Panc1 (cell line): ENCODE data around the gene HOXA4. TPM values are rescaled to one million over a fixed set of nuclear protein-coding genes. Genes with fewer than 3 reads are reported as not detected.

Experiments
- ATAC-seq: fragments of 200-7000 bp; cut with Tn5 transposase; 2 replicates; pipeline ENCODE4 v1.9.1; 2020; ENCODE audit warnings: mild to moderate bottlenecking, moderate library complexity
- BruUV-seq: library from RNA; stranded (reverse); fragments of 400-500 nt; replicated peaks from 2 replicates; lab custom pipeline; 2021; lab: Mats Ljungman, UMichigan
- CTCF ChIA-PET: fragments of 300-600 bp; sonication (Branson Sonifier 250); formaldehyde crosslinking; loops from one replicate; lab custom pipeline; 2022; ENCODE audit warnings: antibody characterized with exemption; lab: Charles Lee
- POLR2A ChIA-PET: fragments of 300-600 bp; sonication (Branson Sonifier 250); formaldehyde crosslinking; loops from one replicate; lab custom pipeline; 2022; ENCODE audit warnings: antibody characterized with exemption; lab: Charles Lee
- DNase-seq: peaks from one replicate; pipeline ENCODE4 v3.0.0-alpha.2; 2010; ENCODE audit warnings: low read depth, low spot score
- H3K27ac ChIP-seq: 2 replicates; pipeline ENCODE4 v1.5.1; 2011; ENCODE audit warnings: mild to moderate bottlenecking, low read length, inconsistent platforms
- H3K27me3 ChIP-seq: fragments of 200-500 bp; sonication (Bioruptor generic); 2 replicates; pipeline ENCODE4 v1.6.0; 2014; ENCODE audit warnings: low read length, inconsistent platforms; ENCODE audit not compliant: control insufficient read depth, insufficient read depth
- H3K36me3 ChIP-seq: fragments of 200-500 bp; sonication (Bioruptor generic); 2 replicates; pipeline ENCODE4 v1.5.1; 2014; ENCODE audit warnings: inconsistent platforms, mild to moderate bottlenecking, low read length, moderate library complexity; ENCODE audit not compliant: control insufficient read depth, insufficient read depth
- H3K4me1 ChIP-seq: 2 replicates; pipeline ENCODE4 v1.5.1; 2011; ENCODE audit warnings: inconsistent platforms, mild to moderate bottlenecking, low read length, moderate library complexity; ENCODE audit not compliant: control insufficient read depth, insufficient read depth
- H3K4me3 ChIP-seq, 2 experiments: 2 replicates each; pipeline ENCODE4 v1.5.1; 2011 to 2012; ENCODE audit warnings: low read depth in 2 of 2, low read length in 2 of 2, mild to moderate bottlenecking in 2 of 2, inconsistent platforms in 1 of 2, moderate library complexity in 1 of 2
- H3K9me3 ChIP-seq: fragments of 200-500 bp; sonication (Bioruptor generic); 2 replicates; pipeline ENCODE4 v1.5.1; 2014; ENCODE audit warnings: low read depth, mild to moderate bottlenecking, inconsistent platforms, low read length, moderate library complexity; ENCODE audit not compliant: control insufficient read depth, insufficient read depth
- POLR2AphosphoS5 ChIP-seq: IDR thresholded peaks from 2 replicates; pipeline ENCODE4 v1.6.1; 2012; ENCODE audit warnings: mild to moderate bottlenecking, low read depth, low read length, moderate library complexity
- SIN3A ChIP-seq: IDR thresholded peaks from 2 replicates; pipeline ENCODE4 v1.6.1; 2012; ENCODE audit warnings: low read depth, mild to moderate bottlenecking, low read length, moderate library complexity, borderline replicate concordance; ENCODE audit not compliant: insufficient read depth
- TCF7L2 ChIP-seq: IDR thresholded peaks from 2 replicates; pipeline ENCODE4 v1.6.1; 2011; ENCODE audit warnings: mild to moderate bottlenecking, low read depth, low read length, inconsistent platforms
- in situ Hi-C: cut with HindIII; loops from 2 replicates; pipeline ENCODE4 v1.10.0; 2016; ENCODE audit warnings: low sequenced_read_pairs, low pct_unique_long_range_greater_than_20kb
- intact Hi-C: fragments of 100-400 bp; cut with micrococcal nuclease; formaldehyde crosslinking; loops from one replicate; pipeline ENCODE4 v1.10.0; 2022; ENCODE audit not compliant: unreplicated experiment
- total RNA-seq: library from RNA; stranded (reverse); gene quantifications from one replicate; pipeline ENCODE4 v1.2.1, GENCODE V29; 2021; ENCODE audit not compliant: unreplicated experiment
- TF ChIP-seq, protein P1 (sequence below): fragments of 450-650 bp; IDR thresholded peaks from 2 replicates; pipeline ENCODE4 v1.5.1; 2017; ENCODE audit warnings: mild to moderate bottlenecking
- TF ChIP-seq, protein P2 (sequence below), 2 experiments: IDR thresholded peaks; 2 replicates each; pipeline ENCODE4 v1.6.1; 2011 to 2012; ENCODE audit warnings: low read depth in 2 of 2, control low read depth in 1 of 2, low read length in 1 of 2, mild to moderate bottlenecking in 1 of 2, moderate library complexity in 1 of 2; ENCODE audit not compliant: insufficient read depth in 1 of 2

The HOXA4 gene
- total RNA-seq, 1 experiment from 2014 or later: 0.39 TPM

DNA sequence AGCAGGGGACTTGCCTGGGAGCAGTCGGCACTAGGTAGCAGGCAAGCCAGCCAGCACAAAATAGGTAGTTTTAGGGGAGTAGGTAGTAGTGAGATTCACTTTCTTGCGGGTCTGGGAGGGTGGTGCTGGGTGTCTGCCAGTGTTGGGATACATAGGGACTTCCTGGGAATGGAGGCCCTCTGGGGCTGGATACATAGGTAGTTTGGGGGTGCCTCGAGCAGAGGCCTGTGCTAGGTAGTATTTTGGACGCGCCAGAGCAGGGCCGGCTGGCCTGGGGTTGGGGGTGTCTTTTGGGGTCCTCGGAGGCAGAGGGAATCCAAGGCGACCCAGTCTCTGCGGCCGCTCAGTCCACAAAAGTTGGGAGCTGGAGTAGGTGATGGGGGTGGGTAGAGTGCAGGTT lies 23.8 kb upstream of the HOXA4 start:
- no peaks in the 10 kb centered on the region; the same call in 1 of the 2 replicates for H3K36me3 ChIP-seq
- TF ChIP-seq SIN3A (no peak), POLR2AphosphoS5 (no peak), TCF7L2 (no peak)
- TF ChIP-seq, protein P1, sequence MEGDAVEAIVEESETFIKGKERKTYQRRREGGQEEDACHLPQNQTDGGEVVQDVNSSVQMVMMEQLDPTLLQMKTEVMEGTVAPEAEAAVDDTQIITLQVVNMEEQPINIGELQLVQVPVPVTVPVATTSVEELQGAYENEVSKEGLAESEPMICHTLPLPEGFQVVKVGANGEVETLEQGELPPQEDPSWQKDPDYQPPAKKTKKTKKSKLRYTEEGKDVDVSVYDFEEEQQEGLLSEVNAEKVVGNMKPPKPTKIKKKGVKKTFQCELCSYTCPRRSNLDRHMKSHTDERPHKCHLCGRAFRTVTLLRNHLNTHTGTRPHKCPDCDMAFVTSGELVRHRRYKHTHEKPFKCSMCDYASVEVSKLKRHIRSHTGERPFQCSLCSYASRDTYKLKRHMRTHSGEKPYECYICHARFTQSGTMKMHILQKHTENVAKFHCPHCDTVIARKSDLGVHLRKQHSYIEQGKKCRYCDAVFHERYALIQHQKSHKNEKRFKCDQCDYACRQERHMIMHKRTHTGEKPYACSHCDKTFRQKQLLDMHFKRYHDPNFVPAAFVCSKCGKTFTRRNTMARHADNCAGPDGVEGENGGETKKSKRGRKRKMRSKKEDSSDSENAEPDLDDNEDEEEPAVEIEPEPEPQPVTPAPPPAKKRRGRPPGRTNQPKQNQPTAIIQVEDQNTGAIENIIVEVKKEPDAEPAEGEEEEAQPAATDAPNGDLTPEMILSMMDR: no peak
- TF ChIP-seq, protein P2, sequence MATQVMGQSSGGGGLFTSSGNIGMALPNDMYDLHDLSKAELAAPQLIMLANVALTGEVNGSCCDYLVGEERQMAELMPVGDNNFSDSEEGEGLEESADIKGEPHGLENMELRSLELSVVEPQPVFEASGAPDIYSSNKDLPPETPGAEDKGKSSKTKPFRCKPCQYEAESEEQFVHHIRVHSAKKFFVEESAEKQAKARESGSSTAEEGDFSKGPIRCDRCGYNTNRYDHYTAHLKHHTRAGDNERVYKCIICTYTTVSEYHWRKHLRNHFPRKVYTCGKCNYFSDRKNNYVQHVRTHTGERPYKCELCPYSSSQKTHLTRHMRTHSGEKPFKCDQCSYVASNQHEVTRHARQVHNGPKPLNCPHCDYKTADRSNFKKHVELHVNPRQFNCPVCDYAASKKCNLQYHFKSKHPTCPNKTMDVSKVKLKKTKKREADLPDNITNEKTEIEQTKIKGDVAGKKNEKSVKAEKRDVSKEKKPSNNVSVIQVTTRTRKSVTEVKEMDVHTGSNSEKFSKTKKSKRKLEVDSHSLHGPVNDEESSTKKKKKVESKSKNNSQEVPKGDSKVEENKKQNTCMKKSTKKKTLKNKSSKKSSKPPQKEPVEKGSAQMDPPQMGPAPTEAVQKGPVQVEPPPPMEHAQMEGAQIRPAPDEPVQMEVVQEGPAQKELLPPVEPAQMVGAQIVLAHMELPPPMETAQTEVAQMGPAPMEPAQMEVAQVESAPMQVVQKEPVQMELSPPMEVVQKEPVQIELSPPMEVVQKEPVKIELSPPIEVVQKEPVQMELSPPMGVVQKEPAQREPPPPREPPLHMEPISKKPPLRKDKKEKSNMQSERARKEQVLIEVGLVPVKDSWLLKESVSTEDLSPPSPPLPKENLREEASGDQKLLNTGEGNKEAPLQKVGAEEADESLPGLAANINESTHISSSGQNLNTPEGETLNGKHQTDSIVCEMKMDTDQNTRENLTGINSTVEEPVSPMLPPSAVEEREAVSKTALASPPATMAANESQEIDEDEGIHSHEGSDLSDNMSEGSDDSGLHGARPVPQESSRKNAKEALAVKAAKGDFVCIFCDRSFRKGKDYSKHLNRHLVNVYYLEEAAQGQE (IDR thresholded peaks at IDR 0.05; ENCODE audit: insufficient read depth in 1 of 2, low read depth in 2 of 2, low read length in 1 of 2): no peak
- no peak overlapping the region for H3K27ac ChIP-seq
- H3K4me1 ChIP-seq: peaks cover 10% of the 10 kb centered on the region
- no peak overlapping the region; a peak in 1 of 4 replicates for H3K4me3 ChIP-seq
- in situ Hi-C loops (no loop called here), intact Hi-C loops (no loop called here)
- ChIA-PET POLR2A (no interaction called here), CTCF (interaction anchor here (0.6 kb wide), 1 partner anchor 11 kb away, joined by 3 read pairs; the partner anchor contains the start of gene HOXA5)
- no peaks in the 10 kb centered on the region for H3K27me3 ChIP-seq
- BruUV-seq: no TSS peak
- ATAC-seq (no peak), DNase-seq (no peak)
- no peaks in the 10 kb centered on the region for H3K9me3 ChIP-seq

DNA sequence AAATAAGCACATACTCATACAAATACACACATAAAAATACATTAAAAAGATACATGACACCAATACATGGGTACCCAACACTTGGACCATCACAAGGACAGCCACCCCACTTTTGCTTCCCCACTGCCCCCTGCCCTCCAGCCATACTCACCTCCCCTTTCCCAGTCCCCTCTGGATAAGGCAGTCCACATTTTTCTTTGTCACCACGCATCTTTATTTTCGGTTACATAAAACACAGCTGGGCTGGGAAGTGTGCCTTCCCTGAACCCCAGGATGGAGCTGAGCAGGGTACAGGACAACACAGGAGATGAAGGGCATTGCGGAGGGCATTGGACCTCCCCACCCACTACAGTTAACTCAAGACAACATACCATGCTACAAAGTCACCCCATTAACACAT lies 23.0 kb upstream of the HOXA4 start:
- intact Hi-C loops: no loop called here
- ChIA-PET CTCF (interaction anchor here (0.6 kb wide), 1 partner anchor 33 kb away, joined by 3 read pairs; no protein-coding TSS in a partner anchor), POLR2A (no interaction called here)
- no peak overlapping the region for H3K27ac ChIP-seq
- TF ChIP-seq, protein P2 (IDR thresholded peaks at IDR 0.05; ENCODE audit: insufficient read depth in 1 of 2, low read depth in 2 of 2, low read length in 1 of 2): no peak
- TF ChIP-seq, protein P1: no peak
- TF ChIP-seq POLR2AphosphoS5: no peak
- no peak for TF ChIP-seq SIN3A
- no peak for TF ChIP-seq TCF7L2
- no peaks in the 10 kb centered on the region for H3K27me3 ChIP-seq
- DNase-seq (no peak), ATAC-seq (no peak)
- no peaks in the 10 kb centered on the region; the same call in 1 of the 2 replicates for H3K36me3 ChIP-seq
- no TSS peak for BruUV-seq
- no peaks in the 10 kb centered on the region for H3K9me3 ChIP-seq
- in situ Hi-C loops: no loop called here
- H3K4me1 ChIP-seq: peaks cover 18% of the 10 kb centered on the region
- H3K4me3 ChIP-seq: no peak overlapping the region
